Measurements from ENCODE around the gene GPR82. TPM values are rescaled to one million over a fixed set of nuclear protein-coding genes. Genes with fewer than 3 reads are reported as not detected.
"Not testable (repeated sequence)": the region's sequence is repeated elsewhere in the genome, so short reads cannot be mapped to it uniquely, and the experiment has no call there.

The GPR82 gene
- total and polyA plus RNA-seq, 2 donors from 2014 or later: 0.15 to 0.98 TPM

- Histone ChIP-seq H3K36me3 (ENCODE audit: control insufficient read depth in 2 of 3, insufficient read depth in 3 of 3, low read length in 3 of 3) (no peaks in the 10 kb centered on the region), H3K4me1 (ENCODE audit: control insufficient read depth in 2 of 3, insufficient read depth in 2 of 3, low read depth in 1 of 3, low read length in 3 of 3) (no peaks in the 10 kb centered on the region), H3K4me3 (ENCODE audit: low read length in 3 of 3) (no peak overlapping the region), H3K27me3 (ENCODE audit: control insufficient read depth, insufficient read depth, low read length) (no peaks in the 10 kb centered on the region), H3K9me3 (ENCODE audit: control insufficient read depth in 2 of 3, insufficient read depth in 1 of 3, low read length in 3 of 3) (no peaks in the 10 kb centered on the region), H3K9ac (ENCODE audit: low read length in 3 of 3) (no peak overlapping the region), H3K27ac (ENCODE audit: low read depth in 2 of 2, low read length in 2 of 2) (no peak overlapping the region)
- intact Hi-C loops (cut with DNase I): no loop called here
- FAIRE-seq (no peak), DNase-seq (peak in 2 of 5 donors; percentile 5 to 12)
- TF ChIP-seq, protein P1, sequence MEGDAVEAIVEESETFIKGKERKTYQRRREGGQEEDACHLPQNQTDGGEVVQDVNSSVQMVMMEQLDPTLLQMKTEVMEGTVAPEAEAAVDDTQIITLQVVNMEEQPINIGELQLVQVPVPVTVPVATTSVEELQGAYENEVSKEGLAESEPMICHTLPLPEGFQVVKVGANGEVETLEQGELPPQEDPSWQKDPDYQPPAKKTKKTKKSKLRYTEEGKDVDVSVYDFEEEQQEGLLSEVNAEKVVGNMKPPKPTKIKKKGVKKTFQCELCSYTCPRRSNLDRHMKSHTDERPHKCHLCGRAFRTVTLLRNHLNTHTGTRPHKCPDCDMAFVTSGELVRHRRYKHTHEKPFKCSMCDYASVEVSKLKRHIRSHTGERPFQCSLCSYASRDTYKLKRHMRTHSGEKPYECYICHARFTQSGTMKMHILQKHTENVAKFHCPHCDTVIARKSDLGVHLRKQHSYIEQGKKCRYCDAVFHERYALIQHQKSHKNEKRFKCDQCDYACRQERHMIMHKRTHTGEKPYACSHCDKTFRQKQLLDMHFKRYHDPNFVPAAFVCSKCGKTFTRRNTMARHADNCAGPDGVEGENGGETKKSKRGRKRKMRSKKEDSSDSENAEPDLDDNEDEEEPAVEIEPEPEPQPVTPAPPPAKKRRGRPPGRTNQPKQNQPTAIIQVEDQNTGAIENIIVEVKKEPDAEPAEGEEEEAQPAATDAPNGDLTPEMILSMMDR (IDR thresholded peaks at IDR 0.05; ENCODE audit: borderline replicate concordance, extremely low read depth, insufficient read depth): no peak
These were observed 5.3 kb upstream of the GPR82 start for GRCh38 chrX:41718481-41719235.

GRCh38 chrX:41719610-41720009 is 4.4 kb upstream of the GPR82 start:
- H3K27ac ChIP-seq (ENCODE audit: low read depth in 2 of 2, low read length in 2 of 2); H3K4me3 ChIP-seq (ENCODE audit: low read length in 3 of 3); DNase-seq; H3K4me1 ChIP-seq (ENCODE audit: control insufficient read depth in 2 of 3, insufficient read depth in 2 of 3, low read depth in 1 of 3, low read length in 3 of 3); H3K9ac ChIP-seq (ENCODE audit: low read length in 3 of 3); FAIRE-seq; H3K36me3 ChIP-seq (ENCODE audit: control insufficient read depth in 2 of 3, insufficient read depth in 3 of 3, low read length in 3 of 3); H3K9me3 ChIP-seq (ENCODE audit: control insufficient read depth in 2 of 3, insufficient read depth in 1 of 3, low read length in 3 of 3); intact Hi-C loops (cut with DNase I); H3K27me3 ChIP-seq (ENCODE audit: control insufficient read depth, insufficient read depth, low read length): not testable (repeated sequence)

DNA sequence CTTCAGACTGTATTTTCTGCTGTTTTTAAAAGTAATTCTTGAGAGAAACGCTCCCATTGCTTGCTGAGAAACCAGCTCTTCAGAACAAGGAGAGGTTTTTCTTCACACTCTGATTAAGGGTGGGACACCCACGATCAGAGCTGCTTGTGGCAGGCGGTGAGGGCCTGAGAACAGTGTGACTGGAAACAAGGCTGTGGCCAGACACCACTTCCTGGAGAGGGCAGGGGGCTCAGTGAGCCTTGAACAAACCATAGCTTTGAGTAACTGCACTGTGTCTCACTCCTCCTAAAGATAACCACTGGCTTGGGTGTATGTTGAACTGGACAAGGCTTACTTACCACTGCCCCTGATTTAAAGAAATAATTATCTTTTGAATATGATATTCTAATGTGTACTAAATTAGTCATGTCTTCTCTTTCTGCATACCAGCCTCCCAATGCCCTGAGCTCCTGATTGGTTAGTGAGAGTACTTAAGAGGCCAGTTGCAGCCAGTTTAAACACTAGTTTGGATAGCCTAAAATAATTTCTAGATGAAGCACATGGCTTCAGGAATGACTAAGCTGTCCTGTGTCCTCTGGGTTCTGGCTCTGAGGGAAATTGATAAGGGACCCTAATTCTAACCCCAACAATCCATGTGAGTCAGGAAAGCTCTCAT is 3.7 kb upstream of the GPR82 start:
- intact Hi-C loops (cut with DNase I): no loop called here
- FAIRE-seq (no peak), DNase-seq (no peak)
- Histone ChIP-seq H3K27ac (ENCODE audit: low read depth in 2 of 2, low read length in 2 of 2) (no peak overlapping the region), H3K4me3 (ENCODE audit: low read length in 3 of 3) (no peak overlapping the region), H3K36me3 (ENCODE audit: control insufficient read depth in 2 of 3, insufficient read depth in 3 of 3, low read length in 3 of 3) (no peaks in the 10 kb centered on the region), H3K27me3 (ENCODE audit: control insufficient read depth, insufficient read depth, low read length) (no peaks in the 10 kb centered on the region), H3K9ac (ENCODE audit: low read length in 3 of 3) (no peak overlapping the region), H3K9me3 (ENCODE audit: control insufficient read depth in 2 of 3, insufficient read depth in 1 of 3, low read length in 3 of 3) (no peaks in the 10 kb centered on the region), H3K4me1 (ENCODE audit: control insufficient read depth in 2 of 3, insufficient read depth in 2 of 3, low read depth in 1 of 3, low read length in 3 of 3) (no peaks in the 10 kb centered on the region)
- TF ChIP-seq, protein P1 (IDR thresholded peaks at IDR 0.05; ENCODE audit: borderline replicate concordance, extremely low read depth, insufficient read depth): no peak

DNA sequence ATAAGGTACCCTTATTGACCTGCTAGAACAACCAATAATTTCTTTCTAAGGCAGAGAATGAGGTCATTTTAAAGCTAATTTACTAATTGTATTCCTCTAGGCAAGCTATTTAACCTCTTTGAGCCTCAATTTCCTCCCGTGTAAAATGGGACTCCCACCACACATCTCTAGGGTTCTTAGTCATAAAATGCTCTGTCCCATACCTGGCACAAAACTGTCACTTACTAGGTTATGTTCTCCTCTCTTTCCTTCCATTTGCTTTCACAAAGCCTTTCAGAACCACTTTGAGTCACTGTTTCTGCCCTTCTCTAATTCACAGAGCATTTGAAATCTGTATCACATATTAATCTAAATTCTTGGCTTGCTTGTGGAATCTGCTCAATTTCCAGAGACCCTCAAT is 2.4 kb upstream of the GPR82 start:
- H3K4me1 ChIP-seq (ENCODE audit: control insufficient read depth in 2 of 3, insufficient read depth in 2 of 3, low read depth in 1 of 3, low read length in 3 of 3): no peaks in the 10 kb centered on the region
- no peak overlapping the region for H3K4me3 ChIP-seq (ENCODE audit: low read length in 3 of 3)
- H3K27me3 ChIP-seq (ENCODE audit: control insufficient read depth, insufficient read depth, low read length): no peaks in the 10 kb centered on the region
- H3K27ac ChIP-seq (ENCODE audit: low read depth in 2 of 2, low read length in 2 of 2): no peak overlapping the region
- H3K9ac ChIP-seq (ENCODE audit: low read length in 3 of 3): no peak overlapping the region
- TF ChIP-seq, protein P1 (IDR thresholded peaks at IDR 0.05; ENCODE audit: borderline replicate concordance, extremely low read depth, insufficient read depth): no peak
- intact Hi-C loops (cut with DNase I): no loop called here
- H3K9me3 ChIP-seq (ENCODE audit: control insufficient read depth in 2 of 3, insufficient read depth in 1 of 3, low read length in 3 of 3): no peaks in the 10 kb centered on the region
- DNase-seq (no peak), FAIRE-seq (no peak)
- no peaks in the 10 kb centered on the region for H3K36me3 ChIP-seq (ENCODE audit: control insufficient read depth in 2 of 3, insufficient read depth in 3 of 3, low read length in 3 of 3)
